ENCODE results near the gene LTBP4.
A peak's percentile ranks its signal among the peaks of the same experiment; 100 is the strongest.
"Not testable (repeated sequence)": the region's sequence is repeated elsewhere in the genome, so short reads cannot be mapped to it uniquely, and the experiment has no call there.

Gene LTBP4, protein sequence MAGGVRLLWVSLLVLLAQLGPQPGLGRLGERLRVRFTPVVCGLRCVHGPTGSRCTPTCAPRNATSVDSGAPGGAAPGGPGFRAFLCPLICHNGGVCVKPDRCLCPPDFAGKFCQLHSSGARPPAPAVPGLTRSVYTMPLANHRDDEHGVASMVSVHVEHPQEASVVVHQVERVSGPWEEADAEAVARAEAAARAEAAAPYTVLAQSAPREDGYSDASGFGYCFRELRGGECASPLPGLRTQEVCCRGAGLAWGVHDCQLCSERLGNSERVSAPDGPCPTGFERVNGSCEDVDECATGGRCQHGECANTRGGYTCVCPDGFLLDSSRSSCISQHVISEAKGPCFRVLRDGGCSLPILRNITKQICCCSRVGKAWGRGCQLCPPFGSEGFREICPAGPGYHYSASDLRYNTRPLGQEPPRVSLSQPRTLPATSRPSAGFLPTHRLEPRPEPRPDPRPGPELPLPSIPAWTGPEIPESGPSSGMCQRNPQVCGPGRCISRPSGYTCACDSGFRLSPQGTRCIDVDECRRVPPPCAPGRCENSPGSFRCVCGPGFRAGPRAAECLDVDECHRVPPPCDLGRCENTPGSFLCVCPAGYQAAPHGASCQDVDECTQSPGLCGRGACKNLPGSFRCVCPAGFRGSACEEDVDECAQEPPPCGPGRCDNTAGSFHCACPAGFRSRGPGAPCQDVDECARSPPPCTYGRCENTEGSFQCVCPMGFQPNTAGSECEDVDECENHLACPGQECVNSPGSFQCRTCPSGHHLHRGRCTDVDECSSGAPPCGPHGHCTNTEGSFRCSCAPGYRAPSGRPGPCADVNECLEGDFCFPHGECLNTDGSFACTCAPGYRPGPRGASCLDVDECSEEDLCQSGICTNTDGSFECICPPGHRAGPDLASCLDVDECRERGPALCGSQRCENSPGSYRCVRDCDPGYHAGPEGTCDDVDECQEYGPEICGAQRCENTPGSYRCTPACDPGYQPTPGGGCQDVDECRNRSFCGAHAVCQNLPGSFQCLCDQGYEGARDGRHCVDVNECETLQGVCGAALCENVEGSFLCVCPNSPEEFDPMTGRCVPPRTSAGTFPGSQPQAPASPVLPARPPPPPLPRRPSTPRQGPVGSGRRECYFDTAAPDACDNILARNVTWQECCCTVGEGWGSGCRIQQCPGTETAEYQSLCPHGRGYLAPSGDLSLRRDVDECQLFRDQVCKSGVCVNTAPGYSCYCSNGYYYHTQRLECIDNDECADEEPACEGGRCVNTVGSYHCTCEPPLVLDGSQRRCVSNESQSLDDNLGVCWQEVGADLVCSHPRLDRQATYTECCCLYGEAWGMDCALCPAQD (N-terminal part only)
- total RNA-seq: 50.5 to 52.3 reads per million in 2 experiments

DNA sequence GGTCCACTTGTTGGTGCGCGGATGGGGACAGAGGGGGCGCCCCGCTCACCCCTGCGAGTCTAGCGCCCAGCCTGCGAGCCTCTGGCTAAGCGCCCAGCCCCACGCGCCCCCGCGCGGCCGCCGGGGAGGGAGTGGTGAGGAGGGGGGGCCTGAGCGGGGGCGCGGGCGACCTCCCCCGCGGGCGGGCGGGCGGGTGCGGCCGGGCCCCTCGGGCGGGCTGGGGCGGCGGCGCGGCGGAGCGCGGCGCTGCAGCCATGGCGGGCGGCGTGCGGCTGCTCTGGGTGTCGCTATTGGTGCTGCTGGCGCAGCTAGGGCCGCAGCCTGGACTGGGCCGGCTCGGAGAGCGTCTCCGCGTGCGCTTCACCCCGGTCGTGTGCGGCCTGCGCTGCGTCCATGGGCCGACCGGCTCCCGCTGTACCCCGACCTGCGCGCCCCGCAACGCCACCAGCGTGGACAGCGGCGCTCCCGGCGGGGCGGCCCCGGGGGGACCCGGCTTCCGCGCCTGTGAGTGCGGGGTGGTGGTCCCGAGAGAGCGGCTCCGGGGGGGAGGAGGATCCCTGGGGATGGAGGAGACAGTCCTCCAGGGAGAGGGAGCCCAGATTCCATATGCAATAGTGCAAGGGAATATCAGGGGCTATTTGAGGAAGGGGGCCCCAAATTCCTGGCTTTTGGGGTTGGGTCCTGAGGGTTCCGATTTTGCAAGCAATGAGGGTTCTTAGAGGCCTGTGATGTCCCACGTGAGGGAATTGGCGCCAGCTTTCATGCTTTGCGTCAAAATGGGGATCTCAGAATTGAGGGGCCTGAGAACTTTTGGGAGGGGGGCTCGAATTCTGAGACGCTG, at the start of gene LTBP4:
TSS of gene LTBP4 (plus strand) at position 236 of the 841 bp plus-strand sequence. CDS start at position 255, 19 bp downstream.
- no peak for DNase-seq (ENCODE audit: low read depth)

DNA sequence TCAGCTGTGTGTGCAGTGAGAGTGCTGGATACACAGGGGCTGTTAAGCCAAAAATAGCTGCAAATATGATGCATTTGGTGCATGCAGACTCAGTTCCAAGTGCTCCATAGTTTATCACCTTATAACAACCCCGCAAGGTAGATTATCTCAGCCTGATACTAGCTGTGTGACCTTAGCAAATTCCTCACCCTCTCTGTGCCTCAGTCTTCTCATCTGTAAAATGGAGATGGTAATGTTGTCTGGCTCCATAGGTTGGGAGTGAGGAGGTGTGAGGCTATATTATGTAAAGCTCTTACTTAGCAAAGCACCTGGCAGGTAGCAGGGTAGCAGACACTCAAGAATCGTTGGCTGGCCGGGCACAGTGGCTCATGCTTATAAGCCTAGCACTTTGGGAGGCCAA, 48.3 kb upstream of the LTBP4 start:
- no peak for DNase-seq (ENCODE audit: low read depth)

DNA sequence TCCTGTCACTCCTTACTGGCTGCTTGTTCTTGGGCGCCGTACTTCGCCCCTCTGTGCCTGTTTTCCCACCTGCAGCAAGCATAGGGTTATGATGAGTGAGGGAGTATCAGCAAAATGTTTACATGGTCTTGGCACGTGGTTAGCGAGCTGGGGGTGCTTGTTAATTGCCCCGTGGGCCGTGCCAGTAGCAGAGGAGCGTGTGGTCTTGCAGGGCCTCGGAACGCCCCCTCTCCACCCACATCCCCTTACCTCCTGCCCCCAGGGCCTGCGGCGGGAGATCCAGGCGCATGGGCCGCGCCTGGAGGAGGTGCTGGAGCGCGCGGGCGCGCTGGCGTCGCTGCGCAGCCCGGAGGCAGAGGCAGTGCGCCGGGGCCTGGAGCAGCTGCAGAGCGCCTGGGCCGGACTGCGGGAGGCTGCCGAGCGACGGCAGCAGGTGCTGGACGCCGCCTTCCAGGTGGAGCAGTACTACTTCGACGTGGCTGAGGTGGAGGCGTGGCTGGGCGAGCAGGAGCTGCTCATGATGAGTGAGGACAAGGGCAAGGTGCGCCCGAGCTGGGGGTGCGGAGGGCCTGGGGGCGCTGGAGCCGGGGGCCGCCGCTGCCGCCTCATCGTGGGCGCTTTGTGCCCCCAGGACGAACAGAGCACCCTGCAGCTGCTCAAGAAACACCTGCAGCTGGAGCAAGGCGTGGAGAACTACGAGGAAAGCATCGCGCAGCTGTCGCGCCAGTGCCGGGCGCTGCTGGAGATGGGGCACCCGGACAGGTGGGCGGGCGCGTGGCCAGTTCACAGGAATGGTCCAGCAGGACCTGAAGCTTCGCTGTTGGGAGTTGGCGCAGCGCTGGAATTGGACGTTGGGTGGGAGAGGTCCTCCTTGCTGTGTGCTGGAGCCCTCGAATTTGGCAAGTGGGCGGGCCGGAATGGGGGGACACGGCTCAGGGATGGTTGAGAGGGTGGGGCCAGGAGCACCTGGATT, 47.0 kb upstream of the LTBP4 start:
- DNase-seq (ENCODE audit: low read depth): no peak

DNA sequence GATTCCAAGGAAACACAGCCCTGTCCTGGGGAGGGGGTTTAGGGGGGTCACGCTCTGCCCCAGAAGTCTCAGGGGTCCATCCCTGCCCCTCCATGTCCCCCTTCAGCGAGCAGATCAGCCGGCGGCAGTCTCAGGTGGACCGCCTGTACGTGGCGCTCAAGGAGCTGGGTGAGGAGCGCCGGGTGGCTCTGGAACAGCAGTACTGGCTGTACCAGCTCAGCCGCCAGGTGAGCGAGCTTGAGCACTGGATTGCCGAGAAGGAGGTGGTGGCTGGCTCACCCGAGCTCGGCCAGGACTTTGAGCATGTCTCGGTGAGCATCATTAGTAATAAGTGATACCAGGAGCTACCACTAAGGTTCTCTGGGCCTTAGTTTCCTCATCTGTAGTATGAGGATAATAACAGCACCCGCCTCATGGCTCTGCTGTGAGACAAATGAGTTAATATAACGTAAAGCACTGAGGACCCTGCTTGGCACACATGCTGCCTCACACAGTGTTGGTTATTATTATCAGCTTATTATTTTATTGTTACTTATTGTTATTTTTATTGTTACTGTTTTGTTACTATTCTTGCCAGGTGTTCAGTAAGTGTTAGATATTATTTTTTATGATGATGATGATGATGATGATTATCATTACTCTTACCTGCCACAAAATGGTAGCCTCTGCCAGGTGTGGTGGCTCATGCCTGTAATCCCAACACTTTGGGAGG, 45.0 kb upstream of the LTBP4 start:
- DNase-seq (ENCODE audit: low read depth): no peak

DNA sequence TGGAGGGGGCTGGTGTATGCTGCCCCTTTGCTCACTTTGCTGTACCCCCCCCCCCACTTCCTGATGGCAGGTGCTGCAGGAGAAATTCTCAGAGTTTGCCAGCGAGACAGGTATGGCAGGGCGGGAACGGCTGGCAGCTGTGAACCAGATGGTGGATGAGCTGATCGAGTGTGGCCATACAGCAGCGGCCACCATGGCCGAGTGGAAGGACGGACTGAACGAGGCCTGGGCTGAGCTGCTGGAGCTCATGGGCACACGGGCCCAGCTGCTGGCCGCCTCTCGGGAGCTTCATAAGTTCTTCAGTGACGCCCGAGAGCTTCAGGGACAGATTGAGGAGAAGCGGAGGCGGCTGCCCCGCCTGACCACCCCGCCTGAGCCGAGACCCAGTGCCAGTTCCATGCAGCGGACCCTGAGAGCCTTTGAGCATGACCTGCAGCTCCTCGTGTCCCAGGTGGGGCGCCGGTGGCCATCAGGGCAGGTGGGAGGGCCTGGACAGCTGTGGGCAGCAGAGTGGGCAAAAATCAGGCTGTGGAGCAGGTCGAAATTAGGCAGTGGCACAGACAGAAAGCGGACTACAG, 44.1 kb upstream of the LTBP4 start:
- DNase-seq (ENCODE audit: low read depth): no peak

DNA sequence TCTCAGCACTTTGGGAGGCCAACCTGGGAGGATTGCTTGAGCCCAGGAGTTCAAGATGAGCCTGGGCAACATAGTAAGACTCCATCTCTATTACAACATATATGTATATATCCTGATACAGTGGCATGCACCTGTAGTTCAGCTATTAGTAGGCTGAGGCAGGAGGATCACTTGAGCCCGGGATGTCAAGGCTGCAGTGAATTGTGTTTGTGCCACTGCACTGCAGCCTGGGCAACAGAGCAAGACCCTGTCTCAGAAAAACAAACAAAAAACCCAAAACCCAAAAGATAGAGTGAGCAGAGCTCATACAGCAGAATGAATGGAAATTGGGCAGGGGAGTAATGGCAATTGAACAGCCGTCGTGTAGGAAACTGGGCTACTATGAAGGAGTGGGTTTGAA, 41.8 kb upstream of the LTBP4 start:
- no peak for DNase-seq (ENCODE audit: low read depth)

DNA sequence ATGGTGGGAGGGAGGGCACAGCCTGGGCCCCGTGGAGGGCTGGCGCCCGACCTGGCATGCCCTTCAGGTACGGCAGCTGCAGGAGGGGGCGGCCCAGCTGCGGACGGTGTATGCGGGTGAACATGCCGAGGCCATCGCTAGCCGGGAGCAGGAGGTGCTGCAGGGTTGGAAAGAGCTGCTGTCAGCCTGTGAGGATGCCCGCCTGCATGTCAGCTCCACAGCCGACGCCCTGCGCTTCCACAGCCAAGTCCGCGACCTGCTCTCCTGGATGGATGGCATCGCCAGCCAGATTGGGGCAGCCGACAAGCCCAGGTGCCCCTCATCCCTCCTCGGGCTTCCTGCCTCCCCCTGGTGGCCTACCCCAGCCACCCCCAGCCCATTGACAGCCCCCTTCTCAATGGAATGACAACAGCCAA, 41.1 kb upstream of the LTBP4 start:
- no peak for DNase-seq (ENCODE audit: low read depth)

DNA sequence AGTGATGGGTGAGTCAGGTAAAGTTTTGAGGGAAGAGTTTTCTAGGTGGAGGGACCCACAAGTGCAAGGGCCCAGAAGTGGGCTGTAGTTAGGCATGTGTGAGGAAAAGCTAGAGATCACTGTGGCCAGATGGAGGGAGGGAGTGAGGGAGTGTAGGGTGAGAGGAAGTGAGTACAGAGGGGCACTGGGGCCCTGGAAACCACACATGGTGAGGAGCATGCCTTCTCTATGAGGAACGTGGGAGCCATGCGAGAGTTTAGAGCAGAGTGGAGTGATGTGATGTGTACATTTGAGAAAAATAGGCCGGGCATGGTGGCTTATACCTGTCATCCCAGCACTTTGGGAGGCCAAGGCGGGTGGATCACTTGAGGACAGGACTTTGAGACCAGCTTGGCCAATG, 39.2 kb upstream of the LTBP4 start:
- no peak for DNase-seq (ENCODE audit: low read depth)

DNA sequence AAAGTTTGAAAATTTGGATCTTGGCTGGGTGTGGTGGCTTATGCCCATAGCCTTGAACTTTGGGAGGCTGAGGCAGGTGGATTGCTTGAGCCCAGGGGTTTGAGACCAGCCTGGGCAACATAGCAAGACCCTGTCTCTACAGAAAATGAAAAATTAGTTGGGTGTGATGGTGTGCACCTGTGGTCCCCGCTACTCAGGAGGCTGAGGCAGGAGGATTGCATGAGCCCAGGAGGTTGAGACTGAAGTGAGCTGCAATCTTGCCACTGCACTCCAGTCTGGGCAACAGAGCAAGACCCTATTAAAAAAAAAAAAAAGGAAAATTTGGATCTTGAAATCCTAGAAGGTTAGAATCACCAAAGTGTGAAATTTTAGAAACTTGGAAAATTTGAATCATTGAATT, 36.6 kb upstream of the LTBP4 start:
- DNase-seq (ENCODE audit: low read depth): not testable (repeated sequence)

DNA sequence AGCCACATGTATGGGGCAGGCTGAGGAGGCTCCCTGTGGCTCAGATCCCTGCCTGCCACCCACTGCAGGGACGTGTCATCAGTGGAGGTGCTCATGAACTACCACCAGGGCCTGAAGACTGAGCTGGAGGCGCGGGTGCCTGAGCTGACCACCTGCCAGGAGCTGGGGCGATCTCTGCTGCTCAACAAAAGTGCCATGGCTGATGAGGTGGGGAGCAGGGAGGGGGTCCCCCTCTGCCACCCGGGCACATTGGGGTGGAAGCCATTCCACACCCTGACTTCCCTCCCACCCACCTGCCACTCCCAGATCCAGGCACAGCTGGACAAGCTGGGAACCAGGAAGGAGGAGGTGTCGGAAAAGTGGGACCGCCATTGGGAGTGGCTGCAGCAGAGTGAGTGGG, 35.8 kb upstream of the LTBP4 start:
- DNase-seq (ENCODE audit: low read depth): no peak

DNA sequence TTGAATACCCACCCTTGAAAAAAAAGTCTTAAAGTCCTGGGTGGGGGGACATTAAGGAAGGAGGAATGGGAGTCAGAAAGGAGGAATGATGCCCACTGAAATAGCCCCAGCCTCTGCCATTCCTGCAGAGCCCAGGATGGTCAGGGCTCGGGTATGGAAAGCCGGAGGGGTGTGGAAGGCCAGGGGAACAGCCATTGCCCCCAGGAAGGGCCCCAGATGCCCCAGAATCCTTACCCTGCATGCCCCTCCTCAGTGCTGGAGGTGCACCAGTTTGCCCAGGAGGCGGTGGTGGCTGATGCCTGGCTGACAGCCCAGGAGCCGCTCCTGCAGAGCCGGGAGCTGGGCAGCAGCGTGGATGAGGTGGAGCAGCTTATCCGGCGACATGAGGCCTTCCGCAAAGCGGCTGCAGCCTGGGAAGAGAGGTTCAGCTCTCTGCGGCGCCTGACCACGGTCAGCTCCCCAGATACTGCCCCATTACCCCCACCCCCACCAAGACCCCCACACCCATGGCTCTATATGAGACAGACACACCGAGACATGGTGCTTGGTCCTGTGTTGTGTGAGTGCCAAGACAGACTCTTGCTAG, 35.2 kb upstream of the LTBP4 start:
- no peak for DNase-seq (ENCODE audit: low read depth)

DNA sequence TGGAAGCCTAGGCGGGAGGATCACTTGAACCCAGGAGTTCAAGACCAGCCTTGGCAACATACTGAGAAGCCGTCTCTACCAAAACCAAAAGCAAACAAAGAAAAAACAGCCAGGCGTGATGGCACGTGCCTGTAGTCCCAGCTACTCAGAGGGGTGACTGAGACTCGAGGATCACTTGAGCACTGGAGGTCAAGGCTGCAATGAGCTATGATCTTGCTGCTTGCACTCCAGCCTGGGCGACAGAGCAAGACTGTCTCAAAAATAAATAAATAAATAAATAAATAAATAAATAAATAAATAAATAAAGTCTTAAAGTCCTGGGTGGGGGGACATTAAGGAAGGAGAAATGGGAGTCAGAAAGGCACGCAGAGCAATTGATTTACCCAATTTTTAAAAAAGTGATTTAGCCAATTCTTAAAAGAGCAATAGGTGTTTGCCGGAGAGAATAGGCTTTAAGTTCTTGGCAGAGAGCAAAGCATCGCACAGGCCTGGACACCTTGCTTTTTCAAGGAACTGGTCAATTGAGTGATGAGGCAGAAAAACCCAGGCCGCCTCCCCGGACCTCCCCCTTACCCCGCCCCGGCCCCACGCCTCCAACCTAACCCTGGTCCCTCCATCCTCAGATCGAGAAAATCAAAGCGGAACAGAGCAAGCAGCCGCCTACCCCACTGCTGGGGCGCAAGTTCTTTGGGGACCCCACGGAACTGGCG, 34.0 kb upstream of the LTBP4 start:
- DNase-seq (ENCODE audit: low read depth): no peak

DNA sequence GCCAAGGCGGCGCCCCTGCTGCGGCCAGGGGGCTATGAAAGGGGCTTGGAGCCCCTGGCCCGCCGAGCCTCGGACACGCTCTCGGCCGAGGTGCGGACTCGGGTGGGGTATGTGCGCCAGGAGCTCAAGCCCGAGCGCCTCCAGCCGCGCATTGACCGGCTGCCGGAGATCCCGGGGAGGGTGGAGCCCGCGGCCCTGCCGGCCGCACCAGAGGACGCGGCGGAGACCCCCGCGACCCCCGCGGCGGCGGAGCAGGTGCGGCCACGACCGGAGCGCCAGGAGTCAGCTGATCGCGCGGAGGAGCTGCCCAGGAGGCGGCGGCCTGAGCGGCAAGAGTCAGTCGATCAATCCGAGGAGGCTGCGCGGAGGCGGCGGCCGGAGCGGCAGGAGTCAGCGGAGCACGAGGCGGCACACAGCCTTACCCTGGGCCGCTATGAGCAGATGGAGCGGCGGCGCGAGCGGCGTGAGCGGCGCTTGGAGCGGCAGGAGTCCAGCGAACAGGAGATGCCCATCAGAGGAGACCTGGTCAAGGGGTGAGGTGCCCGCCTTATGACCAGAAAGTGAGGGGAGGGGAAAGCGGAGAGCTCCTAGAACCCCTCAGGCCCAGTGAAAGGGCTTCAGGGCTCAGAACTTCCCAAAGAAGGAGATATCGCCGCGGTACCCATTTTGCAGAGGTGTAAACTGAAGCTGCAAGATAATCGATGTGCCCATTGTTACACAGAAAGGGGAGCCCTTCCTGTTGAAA, 33.2 kb upstream of the LTBP4 start:
- no peak for DNase-seq (ENCODE audit: low read depth)

DNA sequence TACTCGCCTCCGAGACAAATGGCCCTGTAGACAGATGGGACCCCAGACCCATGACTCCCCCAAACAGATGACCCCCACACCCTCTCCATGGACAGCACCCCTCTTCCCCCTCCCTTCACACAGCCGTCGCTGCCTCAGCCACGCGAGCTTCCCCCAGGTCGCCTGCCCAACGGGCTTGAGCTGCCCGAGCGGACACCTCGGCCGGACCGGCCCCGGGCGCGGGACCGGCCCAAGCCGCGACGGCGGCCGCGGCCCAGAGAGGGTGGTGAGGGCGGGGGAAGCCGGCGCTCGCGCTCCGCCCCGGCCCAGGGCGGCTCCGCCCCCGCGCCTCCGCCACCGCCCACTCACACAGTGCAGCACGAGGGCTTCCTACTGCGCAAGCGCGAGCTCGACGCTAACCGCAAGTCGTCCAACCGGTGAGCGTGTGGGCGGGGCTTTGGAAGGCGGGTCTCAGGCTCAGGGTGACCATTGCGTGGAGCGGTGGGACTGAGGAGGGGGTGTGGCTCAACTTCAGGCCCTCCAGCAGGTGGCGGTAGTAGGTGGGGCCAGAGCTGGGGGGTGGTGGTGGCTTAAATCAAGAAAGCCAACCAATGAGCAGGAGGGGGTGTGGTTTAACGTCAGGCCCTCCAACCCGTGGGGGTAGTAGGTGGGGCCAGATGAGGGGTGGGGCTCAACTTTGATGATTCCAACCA, 30.7 kb upstream of the LTBP4 start:
- DNase-seq (ENCODE audit: low read depth): peak; percentile 95

DNA sequence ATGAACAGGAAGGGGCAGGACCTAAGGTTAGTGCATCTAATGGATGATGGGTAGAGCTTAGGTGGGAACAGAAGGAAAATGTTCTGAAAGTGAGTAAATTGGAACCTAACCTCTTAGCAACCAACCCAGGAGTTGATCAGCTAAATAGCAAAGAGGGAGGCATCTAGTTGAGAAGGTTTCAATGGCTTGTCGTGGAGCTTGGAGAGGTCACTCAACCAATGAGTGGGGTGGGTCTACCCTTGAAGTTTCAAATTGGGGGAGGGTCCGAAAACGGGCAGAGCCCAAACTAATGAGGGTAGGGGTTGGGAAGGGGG, 30.2 kb upstream of the LTBP4 start:
- DNase-seq (ENCODE audit: low read depth): no peak

DNA sequence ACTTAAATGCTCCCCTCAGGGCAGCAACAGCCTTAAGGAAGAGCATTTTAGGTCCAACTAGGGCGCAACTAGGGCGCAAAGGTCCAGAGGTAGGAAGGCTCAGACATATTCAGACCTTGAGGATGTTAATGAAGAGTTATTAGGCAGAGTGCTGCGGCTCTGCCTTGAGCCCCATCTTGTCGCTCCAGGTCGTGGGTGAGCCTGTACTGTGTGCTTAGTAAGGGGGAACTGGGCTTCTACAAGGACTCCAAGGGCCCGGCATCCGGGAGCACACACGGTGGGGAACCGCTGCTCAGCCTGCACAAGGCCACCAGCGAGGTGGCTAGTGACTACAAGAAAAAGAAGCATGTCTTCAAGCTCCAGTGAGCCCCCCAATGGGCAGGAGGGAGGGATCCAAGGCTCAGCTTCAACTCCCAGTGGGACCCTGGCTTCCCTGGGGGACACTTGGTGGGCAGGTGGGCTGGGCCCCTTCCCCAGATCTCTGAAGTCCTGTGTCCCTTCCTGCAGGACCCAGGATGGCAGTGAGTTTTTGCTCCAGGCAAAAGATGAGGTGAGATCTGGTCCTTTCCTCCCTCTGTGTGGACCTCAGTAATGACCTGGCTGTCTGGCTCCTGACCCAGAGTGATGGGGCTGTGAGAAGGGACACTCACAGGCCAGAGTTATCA, 29.2 kb upstream of the LTBP4 start:
- DNase-seq (ENCODE audit: low read depth): no peak

Measured in T follicular helper cell (primary cell).